ENCODE data around the gene RBM20.
"Not testable (repeated sequence)": the region's sequence is repeated elsewhere in the genome, so short reads cannot be mapped to it uniquely, and the experiment has no call there.

Gene RBM20

DNA sequence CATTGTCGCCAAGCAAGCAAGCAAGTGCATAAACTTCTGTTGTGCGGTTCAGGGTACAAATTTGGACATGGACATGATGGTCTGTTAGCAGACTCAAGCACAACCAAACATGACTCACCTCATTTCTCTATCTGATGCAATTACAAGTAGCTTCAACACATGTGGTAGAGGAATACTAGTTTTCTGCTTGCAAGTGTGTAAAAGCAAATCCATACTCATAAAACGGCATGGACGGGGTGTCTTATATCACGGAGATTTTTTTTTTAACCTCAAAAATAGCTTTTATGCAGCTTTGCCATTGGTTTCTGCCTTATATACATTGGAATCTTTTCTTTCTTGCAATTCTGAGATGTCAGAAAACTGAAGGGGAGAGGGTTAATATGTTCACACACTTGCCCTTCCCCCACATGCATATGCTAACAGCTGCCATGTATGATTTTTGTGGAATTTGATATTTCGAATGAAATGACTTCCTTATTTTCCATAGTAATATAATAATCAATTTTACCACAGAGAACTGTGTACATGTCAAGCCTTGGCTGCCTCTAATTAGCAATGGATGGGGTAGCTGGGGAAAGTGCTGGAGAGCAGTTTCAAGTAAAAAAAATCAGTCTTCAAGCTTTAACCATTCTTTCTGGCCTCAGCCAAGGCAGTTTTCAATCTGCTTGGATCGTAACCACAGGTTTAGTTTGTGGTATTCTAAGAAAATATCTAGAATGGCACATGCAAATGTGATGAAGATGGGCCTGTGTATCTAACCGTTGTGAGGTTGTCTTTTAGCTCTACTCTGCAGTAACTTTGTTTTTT, 121.6 kb downstream of the RBM20 start:
- DNase-seq, result no peak

DNA sequence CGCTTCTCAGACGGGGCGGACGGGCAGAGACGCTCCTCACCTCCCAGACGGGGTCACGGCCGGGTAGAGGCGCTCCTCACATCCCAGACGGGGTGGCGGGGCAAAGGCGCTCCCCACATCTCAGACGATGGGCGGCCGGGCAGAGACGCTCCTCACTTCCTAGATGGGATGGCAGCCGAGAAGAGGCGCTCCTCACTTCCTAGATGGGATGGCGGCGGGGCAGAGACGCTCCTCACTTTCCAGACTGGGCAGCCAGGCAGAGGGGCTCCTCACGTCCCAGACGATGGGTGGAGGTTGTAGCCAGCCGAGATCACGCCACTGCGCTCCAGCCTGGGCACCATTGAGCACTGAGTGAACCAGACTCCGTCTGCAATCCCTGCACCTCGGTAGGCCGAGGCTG, 123.5 kb downstream of the RBM20 start:
- not testable (repeated sequence) for DNase-seq

DNA sequence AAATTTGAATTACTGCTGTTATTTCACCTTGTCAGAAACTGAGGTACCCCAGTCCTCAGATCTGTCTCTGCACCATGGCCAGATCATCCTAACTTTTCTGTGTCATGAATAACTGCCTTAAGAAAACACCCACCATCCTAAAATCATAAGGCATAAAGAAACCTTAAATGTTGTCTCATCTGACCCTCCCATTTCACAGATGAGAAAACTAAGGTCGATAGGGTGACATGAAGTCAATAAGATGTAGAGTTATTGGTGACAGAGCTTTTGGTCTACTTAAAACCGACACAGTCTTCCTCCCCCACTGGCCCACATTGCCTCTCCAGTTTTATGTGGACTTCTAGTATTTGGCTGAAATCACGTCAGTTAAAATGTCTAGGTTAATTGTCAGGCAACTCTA, 126.1 kb downstream of the RBM20 start:
- no peak for DNase-seq

DNA sequence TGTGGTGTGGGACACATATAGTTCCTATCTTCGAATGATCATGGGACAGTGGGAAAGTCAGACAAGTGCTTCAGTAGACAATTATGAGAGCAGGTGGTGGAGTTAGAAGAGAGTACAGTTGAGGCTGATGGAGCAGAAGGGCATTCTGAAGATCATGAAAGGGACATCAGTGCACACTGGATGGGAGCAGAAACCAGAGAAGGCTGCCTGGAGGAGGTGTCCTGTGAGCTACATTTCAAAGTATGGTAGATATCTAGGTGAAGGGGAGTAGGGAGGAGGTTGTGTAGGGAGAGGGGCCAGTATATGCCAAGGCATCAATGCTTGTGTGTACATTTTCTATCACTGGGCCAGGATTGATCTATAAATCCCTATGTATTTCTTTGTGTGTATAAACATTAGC, 127.3 kb downstream of the RBM20 start:
- no peak for DNase-seq

DNA sequence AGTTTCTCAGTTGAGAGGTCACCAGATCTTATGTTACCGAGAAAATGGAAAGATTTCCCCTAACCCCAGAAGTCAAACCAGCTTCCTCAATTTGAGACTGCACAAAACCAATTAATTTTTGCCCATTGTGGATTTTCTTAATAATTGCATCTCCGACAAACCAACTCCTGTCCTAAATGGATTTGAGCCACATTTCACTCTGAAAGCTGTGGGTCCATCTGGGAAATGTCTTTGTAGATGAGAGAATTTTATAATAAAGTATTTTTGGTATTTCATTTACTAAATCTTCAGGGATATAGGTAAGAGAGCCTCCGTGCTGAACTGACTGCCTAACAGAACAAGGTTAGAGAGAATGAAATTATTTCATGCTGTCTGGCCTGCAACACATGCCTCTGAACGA, 127.9 kb downstream of the RBM20 start:
- DNase-seq, result no peak

DNA sequence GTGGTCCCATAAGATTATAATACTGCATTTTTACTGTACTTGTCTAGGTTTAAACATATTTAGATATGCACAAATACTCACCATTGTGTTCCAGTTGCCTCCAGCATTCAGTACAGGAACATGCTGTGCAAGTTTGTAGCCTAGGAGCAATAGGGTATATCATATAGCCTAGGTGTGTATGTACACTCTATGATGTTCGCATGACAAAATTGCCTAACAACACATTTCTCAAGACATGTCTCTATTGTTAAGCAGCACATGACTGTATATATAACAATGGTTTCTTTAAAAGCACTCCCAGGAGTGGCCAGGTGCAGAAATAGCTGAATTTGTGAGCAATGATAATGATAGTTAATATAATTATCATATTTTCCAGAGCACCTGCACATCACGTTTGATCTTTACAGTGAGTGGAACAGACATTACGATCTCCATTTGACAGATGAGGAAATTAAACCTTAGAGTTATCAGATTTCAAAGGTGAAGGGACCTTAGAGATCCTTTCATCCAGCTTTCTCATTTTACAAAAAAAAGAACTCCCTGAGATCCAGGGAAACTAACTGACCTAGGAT, 128.4 kb downstream of the RBM20 start:
- DNase-seq, result no peak

DNA sequence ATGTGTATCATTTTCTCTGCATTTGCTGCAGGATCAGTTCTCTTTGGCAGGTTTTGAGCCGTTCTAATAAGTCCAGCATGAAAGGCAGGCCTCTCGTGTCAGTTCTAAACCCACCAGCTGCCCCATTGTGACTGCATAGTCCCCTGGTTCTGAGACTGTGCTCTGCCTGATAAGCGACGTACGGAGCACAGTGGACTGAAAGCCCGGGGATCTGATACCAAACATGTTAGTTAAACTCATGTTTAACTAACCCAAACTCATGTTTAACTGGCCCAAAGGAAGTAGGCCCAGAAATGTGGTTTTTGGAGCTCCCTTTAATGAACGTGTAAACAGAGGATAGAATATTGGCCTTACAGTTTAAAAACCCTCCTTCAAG, 129.5 kb downstream of the RBM20 start:
- DNase-seq, result no peak

DNA sequence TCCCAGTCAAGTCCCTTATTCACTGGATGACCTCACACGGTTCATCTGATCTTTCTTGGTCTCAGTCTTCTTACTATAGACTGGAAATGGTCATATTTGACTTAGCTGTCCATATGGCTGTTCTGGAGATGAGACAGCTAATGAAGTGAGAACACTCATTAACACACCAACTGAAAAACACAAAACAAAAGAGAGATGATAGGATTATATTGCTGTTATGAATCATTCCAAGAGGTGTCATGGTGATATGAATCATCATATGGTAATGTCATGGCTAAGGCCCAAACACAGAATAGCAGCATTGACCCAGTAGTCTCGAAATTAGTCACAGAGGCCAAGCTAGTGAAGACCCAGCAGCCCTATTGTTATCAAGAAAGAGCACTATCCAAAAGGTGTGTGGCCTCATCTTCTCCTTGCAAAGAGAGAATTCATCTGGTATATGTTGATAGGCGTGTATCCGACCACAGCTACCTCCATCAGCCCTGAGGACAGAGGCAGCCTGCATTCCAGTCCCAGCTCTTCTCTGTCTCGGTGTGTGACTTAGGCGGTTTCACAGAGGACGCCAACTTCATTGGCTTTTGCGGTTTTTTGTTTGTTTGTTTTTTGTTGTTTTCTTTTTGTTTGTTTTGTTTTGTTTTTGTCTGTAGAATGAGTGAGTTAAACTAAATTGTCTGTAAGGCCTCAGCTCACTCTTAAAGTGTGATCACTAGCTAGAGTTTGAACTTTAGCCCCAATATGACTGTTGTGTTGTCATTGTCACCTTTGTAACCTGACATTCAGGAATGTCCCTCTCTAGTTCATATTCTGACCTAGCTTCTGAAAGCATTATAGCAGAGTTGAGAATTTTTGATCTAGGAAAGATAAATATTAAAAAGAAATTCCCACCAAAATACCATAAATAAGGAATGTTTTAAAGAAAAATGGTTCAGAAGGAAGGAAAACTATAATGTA, 130.2 kb downstream of the RBM20 start:
- DNase-seq, result peak in 1 of 2 donors; percentile 19

DNA sequence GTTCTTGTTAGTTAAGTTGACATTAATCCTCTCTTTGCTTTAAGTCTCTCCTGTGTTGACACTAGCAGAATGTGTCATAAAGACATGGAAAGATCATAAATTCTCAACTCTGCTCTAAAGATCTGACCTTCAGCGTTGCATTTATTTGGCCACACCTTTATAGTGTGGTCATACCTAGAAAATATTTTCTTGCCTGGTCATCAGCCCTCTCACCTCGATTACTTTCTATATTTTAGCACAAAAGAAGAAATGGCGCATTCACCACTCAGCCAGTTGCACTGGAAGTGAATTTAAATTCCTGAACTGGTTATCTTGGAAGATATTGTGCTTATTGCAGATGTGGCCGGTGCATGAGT, 130.9 kb downstream of the RBM20 start:
- no peak for DNase-seq

DNA sequence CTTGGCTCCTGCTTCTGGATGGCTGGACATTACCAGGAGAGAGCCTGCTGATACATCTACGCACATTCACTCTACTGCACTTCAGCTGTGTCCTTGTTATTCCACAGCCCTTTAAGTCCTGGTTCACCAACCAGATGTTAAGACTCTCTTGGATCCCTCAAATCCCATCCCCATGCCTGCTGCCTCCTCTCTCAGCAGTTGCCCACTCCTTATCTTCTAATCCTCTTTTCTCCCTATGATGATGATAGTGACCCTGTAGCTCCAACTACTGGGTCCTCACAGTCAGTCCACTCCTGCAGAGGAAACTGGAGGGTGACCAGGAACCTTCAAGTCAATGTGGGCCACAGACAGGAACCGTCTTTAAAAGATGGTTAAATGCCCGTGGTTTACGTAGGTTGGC, 131.3 kb downstream of the RBM20 start:
- DNase-seq, result no peak

DNA sequence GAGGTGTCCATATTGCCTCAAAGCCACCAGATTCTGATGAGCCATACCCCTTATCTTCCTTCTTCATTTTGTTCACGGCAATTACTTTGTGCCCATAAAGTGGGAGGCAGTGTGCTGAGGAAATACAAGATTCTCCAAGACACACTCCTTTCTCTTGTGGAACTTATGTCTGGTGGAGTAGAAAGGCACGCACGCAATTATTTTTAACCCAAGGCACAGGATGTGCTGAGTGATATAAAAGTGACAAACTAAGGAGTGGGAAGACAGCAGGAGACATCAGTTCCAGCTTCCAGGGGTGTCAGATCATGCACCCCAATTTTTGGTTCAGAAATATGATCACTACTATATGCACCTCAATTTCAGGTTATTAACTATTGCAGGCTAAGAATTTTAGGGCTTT, 132.9 kb downstream of the RBM20 start:
- no peak for DNase-seq

DNA sequence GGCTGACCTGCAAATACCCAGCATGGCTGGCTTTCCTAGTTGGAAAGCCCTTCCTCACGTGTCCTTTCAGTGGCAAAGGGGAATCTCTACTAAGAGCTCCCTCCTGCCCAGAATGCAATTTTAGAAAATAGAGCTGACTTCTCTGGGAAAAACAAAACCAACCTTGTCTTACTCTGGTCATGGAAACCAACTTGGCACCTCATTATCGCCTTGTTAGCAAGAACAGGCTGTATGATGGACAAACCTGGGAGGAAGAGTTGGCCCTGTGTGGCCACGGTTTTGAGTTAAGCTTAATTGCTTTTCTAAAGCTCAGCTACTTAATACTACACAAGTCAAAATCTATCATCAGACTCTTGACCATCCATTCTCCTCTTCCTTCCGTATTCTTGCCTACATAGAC, 133.5 kb downstream of the RBM20 start:
- no peak for DNase-seq

DNA sequence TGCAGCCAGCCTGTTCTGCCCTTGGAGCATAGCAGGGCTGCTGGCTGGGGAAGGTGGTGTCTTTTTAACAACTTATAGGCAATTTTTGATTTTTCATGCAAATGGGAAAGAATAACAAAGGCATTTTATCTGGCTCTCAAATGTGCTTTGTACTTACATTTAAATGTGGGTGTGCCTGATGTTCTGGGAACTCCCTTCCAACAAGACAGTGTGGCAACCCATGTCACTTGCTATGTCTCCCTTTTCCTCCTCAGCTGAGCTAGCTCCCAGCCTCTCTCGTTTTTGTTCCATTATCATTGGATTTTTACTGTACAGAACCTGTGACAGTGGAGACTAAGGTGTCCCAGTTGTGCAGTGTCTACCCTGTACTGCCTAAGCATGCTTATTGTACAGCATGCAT, 134.1 kb downstream of the RBM20 start:
- DNase-seq, result no peak

DNA sequence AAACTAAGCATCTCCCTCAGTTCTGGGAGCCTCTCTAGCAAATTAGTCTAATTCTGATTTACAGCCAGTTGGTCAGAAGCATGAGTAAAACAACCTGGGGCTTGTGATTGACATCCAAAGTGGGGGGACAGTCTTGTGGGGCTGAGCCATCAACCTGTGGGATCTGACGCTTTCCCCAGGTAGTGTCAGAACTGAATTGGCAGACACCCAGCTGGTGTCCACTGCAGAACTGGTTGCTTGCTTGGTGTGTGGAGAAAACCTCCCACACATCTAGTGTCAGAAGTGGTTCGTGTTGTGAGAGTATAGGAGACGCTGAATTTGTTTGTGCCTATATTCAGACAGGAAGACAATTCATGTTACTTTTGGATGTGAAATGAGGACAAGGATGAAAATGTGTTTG, 135.4 kb downstream of the RBM20 start:
- DNase-seq, result no peak

DNA sequence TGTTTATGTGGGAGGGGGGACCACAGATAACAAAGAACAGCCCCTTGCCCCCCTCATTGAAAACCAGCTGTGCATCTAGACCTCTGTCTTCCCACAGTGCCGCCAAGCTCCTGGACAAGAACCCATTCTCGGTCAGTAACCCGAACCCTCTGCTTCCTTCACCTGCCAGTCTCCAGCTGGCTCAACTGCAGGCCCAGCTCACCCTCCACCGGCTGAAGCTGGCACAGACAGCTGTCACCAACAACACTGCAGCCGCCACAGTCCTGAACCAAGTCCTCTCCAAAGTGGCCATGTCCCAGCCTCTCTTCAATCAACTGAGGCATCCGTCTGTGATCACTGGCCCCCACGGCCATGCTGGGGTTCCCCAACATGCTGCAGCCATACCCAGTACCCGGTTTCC, 136.6 kb downstream of the RBM20 start:
- no peak for DNase-seq

DNA sequence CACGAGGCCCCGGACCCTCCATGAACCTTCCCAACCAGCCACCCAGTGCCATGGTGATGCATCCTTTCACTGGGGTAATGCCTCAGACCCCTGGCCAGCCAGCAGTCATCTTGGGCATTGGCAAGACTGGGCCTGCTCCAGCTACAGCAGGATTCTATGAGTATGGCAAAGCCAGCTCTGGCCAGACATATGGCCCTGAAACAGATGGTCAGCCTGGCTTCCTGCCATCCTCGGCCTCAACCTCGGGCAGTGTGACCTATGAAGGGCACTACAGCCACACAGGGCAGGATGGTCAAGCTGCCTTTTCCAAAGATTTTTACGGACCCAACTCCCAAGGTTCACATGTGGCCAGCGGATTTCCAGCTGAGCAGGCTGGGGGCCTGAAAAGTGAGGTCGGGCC, 137.0 kb downstream of the RBM20 start:
- no peak for DNase-seq

DNA sequence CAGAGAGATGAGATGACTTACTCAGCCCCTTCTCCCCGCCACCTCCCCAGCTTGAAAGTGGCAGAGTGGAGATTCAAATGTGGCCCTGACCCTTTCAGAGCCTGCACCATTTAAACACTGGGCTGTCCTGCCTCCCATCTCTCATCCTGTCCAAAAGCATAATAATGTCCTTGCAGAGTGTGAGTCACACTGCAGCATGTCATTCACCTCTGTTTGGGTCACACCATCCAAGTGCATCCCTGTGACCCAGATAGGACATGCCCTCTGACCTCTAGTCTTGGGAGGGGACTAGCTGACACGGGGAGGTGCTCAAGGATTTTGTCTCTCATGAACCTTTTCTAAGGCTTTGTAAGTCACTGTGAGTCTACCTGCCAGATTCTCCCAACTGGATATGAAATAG, 138.5 kb downstream of the RBM20 start:
- no peak for DNase-seq

DNA sequence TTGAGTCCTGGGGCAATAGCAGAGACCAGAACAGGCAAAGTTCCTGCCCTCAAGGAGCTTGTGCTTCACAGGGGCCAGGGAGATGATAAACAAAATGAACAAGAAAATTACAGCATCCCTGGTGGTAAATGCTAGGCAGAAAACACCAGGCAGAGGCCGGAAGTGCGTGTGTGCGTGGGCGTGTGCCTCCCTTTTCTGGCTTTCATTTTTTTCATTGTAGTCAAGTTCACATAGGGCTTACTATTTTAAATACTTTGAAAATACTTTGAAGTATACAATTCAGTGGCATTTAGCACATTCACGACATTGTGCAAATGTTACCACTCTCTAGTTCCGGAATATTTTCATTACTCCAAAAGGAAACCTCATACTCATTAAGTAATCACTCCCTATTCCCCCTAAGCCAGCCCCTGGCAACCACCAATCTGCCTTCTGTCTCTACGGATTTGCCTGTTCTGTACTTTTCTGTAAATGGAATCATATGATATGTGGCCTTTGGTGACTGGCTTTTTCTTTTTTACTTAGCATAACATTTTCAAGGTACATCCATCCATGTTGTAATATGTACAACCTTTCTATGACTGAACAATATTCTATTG, 139.5 kb downstream of the RBM20 start:
- peak; percentile 75 to 78 for DNase-seq

DNA sequence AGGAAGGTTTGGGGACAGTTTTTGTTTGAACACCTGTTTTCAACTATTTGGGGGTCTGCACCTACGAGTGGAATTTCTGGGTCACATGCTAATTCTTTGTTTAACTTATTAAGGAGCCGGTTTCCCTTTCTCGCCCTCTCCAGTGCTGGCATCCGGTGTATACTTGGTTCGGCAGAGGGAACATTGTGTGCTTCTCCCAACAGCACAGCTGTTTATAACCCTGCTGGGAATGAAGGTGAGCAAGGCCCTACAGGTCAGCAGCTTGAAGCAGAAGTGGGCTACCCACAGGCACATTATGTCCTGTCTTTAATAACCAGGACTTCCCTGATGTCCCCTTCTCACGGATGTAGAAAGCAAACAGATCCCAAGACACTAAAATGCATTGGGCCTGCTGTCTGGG, 140.1 kb downstream of the RBM20 start:
- no peak for DNase-seq

DNA sequence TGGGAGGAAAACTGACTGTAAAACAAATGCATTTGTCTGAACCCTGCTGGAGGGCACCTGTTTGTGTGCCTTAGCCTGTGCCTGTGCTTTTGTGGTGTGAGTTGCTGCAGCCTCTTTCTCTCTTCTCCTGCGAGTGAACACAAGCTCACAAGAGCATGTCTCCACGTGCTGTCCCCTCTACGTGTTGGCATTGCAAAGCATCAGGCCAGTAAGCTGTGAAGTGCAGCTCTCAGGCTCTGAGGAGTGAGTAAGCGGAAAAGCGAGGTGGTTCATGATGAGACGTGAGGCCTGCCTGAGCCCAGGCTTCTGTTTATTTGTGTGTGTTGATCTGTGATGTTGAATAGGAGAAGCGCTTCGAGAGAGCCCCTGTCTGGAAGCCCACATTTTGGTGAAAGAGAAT, 142.0 kb downstream of the RBM20 start:
- no peak for DNase-seq

DNA sequence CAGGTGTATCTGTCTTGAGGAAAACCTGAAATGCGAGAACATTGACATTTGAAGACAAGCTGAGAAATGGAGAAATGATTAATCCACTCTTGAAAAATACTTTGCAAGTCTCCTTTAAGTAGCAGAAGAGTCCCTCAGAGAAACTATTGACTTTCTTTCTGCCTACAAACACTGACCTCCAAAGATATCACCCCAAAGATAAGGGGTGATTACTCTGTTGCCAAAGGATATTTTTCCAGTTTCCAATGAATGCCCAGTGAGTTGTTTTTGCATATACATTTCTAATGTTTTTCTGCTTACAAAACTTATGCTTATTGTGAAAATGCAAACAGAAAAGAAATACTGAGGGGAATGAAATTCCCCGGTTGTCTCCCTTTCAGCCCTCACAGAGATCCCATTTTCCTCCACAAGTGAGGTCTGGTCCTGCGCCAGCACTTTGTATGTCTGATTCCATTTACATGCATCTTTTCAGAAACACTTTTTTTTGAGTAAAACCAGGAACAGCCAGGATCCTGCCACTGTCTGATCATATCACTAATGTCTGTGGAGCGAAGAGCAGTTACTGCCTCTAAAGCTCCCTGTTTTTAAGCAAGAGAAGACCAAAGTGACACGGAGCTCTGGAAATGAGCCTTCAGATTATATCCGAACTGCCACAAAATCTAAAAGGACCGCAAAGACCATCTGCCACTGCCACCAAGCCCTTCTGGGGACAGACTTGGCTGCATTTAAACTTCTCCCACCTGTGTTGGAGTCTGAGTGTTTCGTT, 144.7 kb downstream of the RBM20 start:
- DNase-seq, result no peak

DNA sequence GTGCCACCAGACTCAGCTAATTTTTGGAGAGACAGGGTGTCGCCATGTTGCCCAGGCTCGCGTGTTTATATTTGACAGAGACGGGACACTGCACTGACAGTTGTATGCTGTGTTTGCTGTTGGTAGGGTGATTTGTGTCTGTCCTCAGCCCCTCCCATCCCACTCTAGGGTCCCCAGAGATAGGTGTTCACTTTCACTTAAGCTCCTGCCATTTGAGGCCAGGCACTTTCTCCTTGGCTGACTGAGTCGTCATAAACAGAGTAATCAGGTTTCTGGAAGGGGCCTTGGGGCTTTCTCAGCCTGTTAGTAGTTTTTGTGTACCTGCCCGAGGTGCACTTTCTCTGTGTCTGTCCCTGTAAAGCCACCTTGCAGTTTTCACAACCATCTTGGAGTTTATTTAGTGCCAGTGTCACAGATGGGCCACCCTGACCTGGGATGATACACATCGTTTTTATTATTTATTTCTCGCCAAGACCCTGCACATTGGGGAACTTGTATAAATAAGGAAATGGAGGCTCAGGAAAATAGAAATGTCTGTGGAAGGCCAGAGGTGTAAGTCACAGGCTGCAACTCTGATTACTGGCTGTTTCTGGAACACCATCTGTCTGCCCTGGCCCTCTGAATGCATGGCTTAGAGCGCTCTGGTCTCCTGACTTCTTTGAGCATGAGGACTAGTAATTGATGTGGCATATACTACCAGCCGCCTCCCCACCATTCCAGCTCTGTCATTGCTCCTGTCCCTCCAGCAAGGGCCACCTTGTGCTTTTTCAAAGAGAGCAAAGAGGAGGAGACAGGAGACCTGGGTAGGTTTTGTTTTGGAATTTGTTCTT, 145.7 kb downstream of the RBM20 start:
- no peak for DNase-seq

All from CD4-positive, alpha-beta T cell treated with Interferon alpha-2 for 1 hour (primary cell).